Measurements from ENCODE around the gene FBL. TPM values are rescaled to one million over a fixed set of nuclear protein-coding genes. Genes with fewer than 3 reads are reported as not detected.
"Not testable (repeated sequence)": the region's sequence is repeated elsewhere in the genome, so short reads cannot be mapped to it uniquely, and the experiment has no call there.

The FBL gene
- total RNA-seq, 1 donor from 2014 or later, result 500 TPM

- Histone ChIP-seq H3K27me3 (ENCODE audit: control insufficient read depth, insufficient read depth, low read length) (no peaks in the 10 kb centered on the region), H3K36me3 (ENCODE audit: control insufficient read depth, insufficient read depth, low read length) (no peaks in the 10 kb centered on the region)
- FAIRE-seq, result no peak
Observed at GRCh38 chr19:39818626-39819097, 27.5 kb downstream of the FBL start.

GRCh38 chr19:39817888-39818561 lies 28.2 kb downstream of the FBL start:
- DNase-seq (ENCODE audit: low read depth), result no peak
- H3K36me3 ChIP-seq (ENCODE audit: control insufficient read depth, insufficient read depth, low read length), result no peaks in the 10 kb centered on the region
- no peak overlapping the region for H3K4me3 ChIP-seq (ENCODE audit: low read depth, low read length)
- TF ChIP-seq CTCF (IDR thresholded peaks at IDR 0.05; ENCODE audit: insufficient read depth, low read length, severe bottlenecking), result no peak
- no peaks in the 10 kb centered on the region for H3K27me3 ChIP-seq (ENCODE audit: control insufficient read depth, insufficient read depth, low read length)
- no peak for FAIRE-seq

More at GRCh38 chr19:39818626-39819097, 27.5 kb downstream of the FBL start:
- TF ChIP-seq CTCF (IDR thresholded peaks at IDR 0.05; ENCODE audit: insufficient read depth, low read length, severe bottlenecking), result no peak
- H3K4me3 ChIP-seq (ENCODE audit: low read depth, low read length), result no peak overlapping the region
- DNase-seq (ENCODE audit: low read depth), result no peak

- H3K27me3 ChIP-seq (ENCODE audit: control insufficient read depth, insufficient read depth, low read length), result no peaks in the 10 kb centered on the region
- DNase-seq (ENCODE audit: low read depth), result no peak
- no peak overlapping the region for H3K4me3 ChIP-seq (ENCODE audit: low read depth, low read length)
- no peak for FAIRE-seq
- no peak for TF ChIP-seq CTCF (IDR thresholded peaks at IDR 0.05; ENCODE audit: insufficient read depth, low read length, severe bottlenecking)
- H3K36me3 ChIP-seq (ENCODE audit: control insufficient read depth, insufficient read depth, low read length), result no peaks in the 10 kb centered on the region
Observed at GRCh38 chr19:39816287-39817048, 29.7 kb downstream of the FBL start.

GRCh38 chr19:39814595-39814994 lies 31.6 kb downstream of the FBL start:
- H3K4me3 ChIP-seq (ENCODE audit: low read depth, low read length), result no peak overlapping the region
- DNase-seq (ENCODE audit: low read depth) (no peak), FAIRE-seq (no peak)
- no peaks in the 10 kb centered on the region for H3K27me3 ChIP-seq (ENCODE audit: control insufficient read depth, insufficient read depth, low read length)
- H3K36me3 ChIP-seq (ENCODE audit: control insufficient read depth, insufficient read depth, low read length), result no peaks in the 10 kb centered on the region
- no peak for TF ChIP-seq CTCF (IDR thresholded peaks at IDR 0.05; ENCODE audit: insufficient read depth, low read length, severe bottlenecking)

- DNase-seq (ENCODE audit: low read depth); H3K27me3 ChIP-seq (ENCODE audit: control insufficient read depth, insufficient read depth, low read length); H3K36me3 ChIP-seq (ENCODE audit: control insufficient read depth, insufficient read depth, low read length); FAIRE-seq; H3K4me3 ChIP-seq (ENCODE audit: low read depth, low read length): not testable (repeated sequence)
Observed at GRCh38 chr19:39814111-39814510, 32.1 kb downstream of the FBL start.

GRCh38 chr19:39813264-39813993 lies 32.8 kb downstream of the FBL start:
- no peak for DNase-seq (ENCODE audit: low read depth)
- no peak for TF ChIP-seq CTCF (IDR thresholded peaks at IDR 0.05; ENCODE audit: insufficient read depth, low read length, severe bottlenecking)
- Histone ChIP-seq H3K36me3 (ENCODE audit: control insufficient read depth, insufficient read depth, low read length) (no peaks in the 10 kb centered on the region), H3K27me3 (ENCODE audit: control insufficient read depth, insufficient read depth, low read length) (no peaks in the 10 kb centered on the region), H3K4me3 (ENCODE audit: low read depth, low read length) (no peak overlapping the region)
- FAIRE-seq, result peak; percentile 7
